ENCODE measurements around the gene COL23A1. TPM values are rescaled to one million over a fixed set of nuclear protein-coding genes. Genes with fewer than 3 reads are reported as not detected.

Gene COL23A1
- total RNA-seq, 1 donor from 2014 or later: 0.12 TPM

DNA sequence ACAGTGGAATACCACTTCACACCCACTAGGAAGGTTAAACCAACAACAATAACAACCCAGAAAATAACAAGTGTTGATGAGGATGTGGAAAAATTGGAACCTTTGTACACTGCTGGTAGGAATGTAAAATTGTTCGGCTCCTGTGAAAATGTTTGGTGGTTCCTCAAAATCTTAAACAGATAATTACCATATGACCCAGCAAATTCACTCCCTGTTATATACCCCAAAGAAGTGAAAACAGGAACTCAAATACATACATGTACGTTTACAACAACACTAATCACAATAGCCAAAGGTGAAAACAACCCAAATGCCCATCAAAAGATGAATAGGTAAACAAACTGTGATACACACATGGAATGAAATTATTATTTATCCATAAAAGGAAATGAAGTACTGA lies 179.1 kb downstream of the COL23A1 start:
- peaks cover 5% of the 10 kb centered on the region for H3K36me3 Mint-ChIP-seq (ENCODE audit: low read depth)

DNA sequence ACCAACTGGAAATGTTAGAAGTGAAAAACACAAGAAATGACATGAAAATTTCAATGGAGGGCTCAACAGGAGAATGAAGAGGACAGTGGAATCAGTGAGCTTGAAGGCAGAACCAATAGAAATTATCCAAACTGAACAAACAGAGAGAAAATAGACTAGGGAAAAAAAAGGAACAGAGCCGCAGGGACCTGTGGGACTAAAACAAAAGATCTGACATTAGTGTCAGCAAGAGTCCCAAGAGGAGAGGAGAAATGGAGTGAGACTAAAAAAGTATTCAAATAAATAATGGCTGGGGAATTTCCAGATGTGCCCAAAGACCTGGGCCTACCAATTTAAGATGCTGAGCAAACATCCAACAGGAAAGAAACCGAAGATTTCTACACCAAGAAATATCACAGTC lies 182.5 kb downstream of the COL23A1 start:
- no peaks in the 10 kb centered on the region for H3K4me1 Mint-ChIP-seq (ENCODE audit: low read depth)
- no peak for DNase-seq (ENCODE audit: low spot score)
- peaks cover 15% of the 10 kb centered on the region for H3K9me3 Mint-ChIP-seq (ENCODE audit: low read depth)
- TF ChIP-seq, protein P1, sequence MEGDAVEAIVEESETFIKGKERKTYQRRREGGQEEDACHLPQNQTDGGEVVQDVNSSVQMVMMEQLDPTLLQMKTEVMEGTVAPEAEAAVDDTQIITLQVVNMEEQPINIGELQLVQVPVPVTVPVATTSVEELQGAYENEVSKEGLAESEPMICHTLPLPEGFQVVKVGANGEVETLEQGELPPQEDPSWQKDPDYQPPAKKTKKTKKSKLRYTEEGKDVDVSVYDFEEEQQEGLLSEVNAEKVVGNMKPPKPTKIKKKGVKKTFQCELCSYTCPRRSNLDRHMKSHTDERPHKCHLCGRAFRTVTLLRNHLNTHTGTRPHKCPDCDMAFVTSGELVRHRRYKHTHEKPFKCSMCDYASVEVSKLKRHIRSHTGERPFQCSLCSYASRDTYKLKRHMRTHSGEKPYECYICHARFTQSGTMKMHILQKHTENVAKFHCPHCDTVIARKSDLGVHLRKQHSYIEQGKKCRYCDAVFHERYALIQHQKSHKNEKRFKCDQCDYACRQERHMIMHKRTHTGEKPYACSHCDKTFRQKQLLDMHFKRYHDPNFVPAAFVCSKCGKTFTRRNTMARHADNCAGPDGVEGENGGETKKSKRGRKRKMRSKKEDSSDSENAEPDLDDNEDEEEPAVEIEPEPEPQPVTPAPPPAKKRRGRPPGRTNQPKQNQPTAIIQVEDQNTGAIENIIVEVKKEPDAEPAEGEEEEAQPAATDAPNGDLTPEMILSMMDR (IDR thresholded peaks at IDR 0.05): no peak
- H3K36me3 Mint-ChIP-seq (ENCODE audit: low read depth): peaks cover 6% of the 10 kb centered on the region
- H3K4me3 Mint-ChIP-seq (ENCODE audit: unreplicated experiment): no peak overlapping the region
- no peak overlapping the region for H3K27ac Mint-ChIP-seq (ENCODE audit: unreplicated experiment)
- H3K27me3 Mint-ChIP-seq (ENCODE audit: low read depth): peaks cover 20% of the 10 kb centered on the region

More for the DNA sequence above, 179.1 kb downstream of the COL23A1 start:
- Mint-ChIP-seq H3K27me3 (ENCODE audit: low read depth) (peaks cover 28% of the 10 kb centered on the region), H3K4me3 (ENCODE audit: unreplicated experiment) (no peak overlapping the region), H3K9me3 (ENCODE audit: low read depth) (peaks cover 15% of the 10 kb centered on the region), H3K27ac (ENCODE audit: unreplicated experiment) (no peak overlapping the region), H3K4me1 (ENCODE audit: low read depth) (no peaks in the 10 kb centered on the region)
- DNase-seq (ENCODE audit: low spot score): no peak
- TF ChIP-seq, protein P1 (IDR thresholded peaks at IDR 0.05): no peak

DNA sequence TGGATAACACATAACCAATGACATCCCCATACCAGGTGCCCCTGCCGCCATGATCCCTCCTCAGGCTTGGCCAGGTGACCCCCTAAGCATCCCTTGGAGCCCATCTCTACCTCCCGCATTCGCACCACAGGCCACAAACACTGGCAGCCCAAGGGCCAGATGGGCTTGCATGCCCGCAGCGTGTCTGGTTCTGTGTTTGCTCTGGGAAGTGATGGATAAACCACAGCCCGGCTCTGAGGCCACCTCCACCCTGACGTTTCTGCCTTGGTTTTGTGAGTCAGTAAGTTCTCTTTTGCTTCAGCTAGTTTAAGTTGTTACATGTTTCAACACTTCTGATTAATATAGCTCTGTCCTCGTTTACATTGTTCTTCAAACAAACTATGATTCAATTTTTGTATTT lies 185.2 kb downstream of the COL23A1 start:
- DNase-seq (ENCODE audit: low spot score): no peak
- Mint-ChIP-seq H3K9me3 (ENCODE audit: low read depth) (peaks cover 15% of the 10 kb centered on the region), H3K36me3 (ENCODE audit: low read depth) (peaks cover 6% of the 10 kb centered on the region), H3K27me3 (ENCODE audit: low read depth) (peaks cover 11% of the 10 kb centered on the region), H3K4me1 (ENCODE audit: low read depth) (no peaks in the 10 kb centered on the region), H3K4me3 (ENCODE audit: unreplicated experiment) (no peak overlapping the region), H3K27ac (ENCODE audit: unreplicated experiment) (no peak overlapping the region)
- TF ChIP-seq, protein P1 (IDR thresholded peaks at IDR 0.05): no peak

DNA sequence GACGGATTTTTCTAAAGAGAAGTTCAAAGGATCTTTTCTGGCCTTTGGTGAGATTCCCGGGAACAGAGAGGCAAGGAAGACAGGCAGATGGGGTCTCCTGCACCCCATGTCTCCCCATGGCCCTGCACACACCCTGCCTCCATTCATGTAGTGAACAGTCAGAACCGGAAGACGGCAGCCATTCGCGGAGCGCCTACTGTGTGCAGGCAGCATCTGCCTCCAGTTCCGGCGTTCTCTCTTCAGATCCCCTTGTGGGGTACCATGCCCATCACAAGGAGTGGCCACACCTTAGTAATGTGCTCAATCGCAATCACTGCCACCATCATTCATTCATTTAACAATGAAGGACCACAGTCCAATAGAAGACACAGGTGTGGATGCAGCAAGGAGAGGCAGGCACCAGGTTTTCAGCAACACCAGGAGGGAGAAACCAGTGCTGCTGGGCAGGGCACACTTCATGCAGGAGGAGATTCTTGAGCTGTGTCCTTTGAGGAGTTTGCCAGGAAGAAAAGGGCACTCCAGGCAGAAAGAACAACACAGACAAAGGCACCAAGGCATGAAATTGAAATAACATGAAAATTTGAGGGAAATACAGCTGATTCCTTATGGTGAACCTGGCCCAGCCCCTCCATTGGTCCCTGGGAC lies 186.1 kb downstream of the COL23A1 start:
- Mint-ChIP-seq H3K4me1 (ENCODE audit: low read depth) (no peaks in the 10 kb centered on the region), H3K27ac (ENCODE audit: unreplicated experiment) (no peak overlapping the region), H3K36me3 (ENCODE audit: low read depth) (peaks cover 6% of the 10 kb centered on the region), H3K27me3 (ENCODE audit: low read depth) (peaks cover 16% of the 10 kb centered on the region), H3K4me3 (ENCODE audit: unreplicated experiment) (no peak overlapping the region), H3K9me3 (ENCODE audit: low read depth) (peaks cover 15% of the 10 kb centered on the region)
- DNase-seq (ENCODE audit: low spot score): no peak
- TF ChIP-seq, protein P1 (IDR thresholded peaks at IDR 0.05): no peak

DNA sequence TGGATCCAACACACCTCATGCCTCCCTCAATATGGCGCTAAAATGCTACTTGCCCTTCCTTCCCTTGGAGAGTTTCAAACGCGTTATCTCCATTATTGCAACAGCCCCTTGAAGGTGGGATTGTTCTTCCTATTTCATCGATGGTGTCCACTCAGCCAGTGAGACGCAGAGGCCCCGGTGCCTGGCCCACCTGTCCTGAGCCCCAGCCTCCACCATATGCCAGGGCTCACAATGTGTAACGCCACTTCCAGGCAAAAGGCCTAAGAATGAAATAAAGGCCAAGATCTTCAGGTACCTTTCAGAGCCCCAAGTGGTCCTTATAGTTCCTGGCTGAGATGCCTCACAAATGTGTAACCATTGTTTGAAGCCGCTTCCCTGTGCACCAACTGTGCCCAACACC lies 186.8 kb downstream of the COL23A1 start:
- TF ChIP-seq, protein P1 (IDR thresholded peaks at IDR 0.05): no peak
- peaks cover 6% of the 10 kb centered on the region for H3K36me3 Mint-ChIP-seq (ENCODE audit: low read depth)
- no peak overlapping the region for H3K4me3 Mint-ChIP-seq (ENCODE audit: unreplicated experiment)
- no peaks in the 10 kb centered on the region for H3K4me1 Mint-ChIP-seq (ENCODE audit: low read depth)
- H3K27me3 Mint-ChIP-seq (ENCODE audit: low read depth): peaks cover 17% of the 10 kb centered on the region
- peak; percentile 53 for DNase-seq (ENCODE audit: low spot score)
- no peak overlapping the region for H3K27ac Mint-ChIP-seq (ENCODE audit: unreplicated experiment)
- H3K9me3 Mint-ChIP-seq (ENCODE audit: low read depth): peaks cover 15% of the 10 kb centered on the region

All from chondrocyte (in vitro differentiated cells).